GM12872 (cell line): ENCODE data around the gene GGN.

ENCODE experiments used
- CTCF ChIP-seq: IDR thresholded peaks from 3 replicates; pipeline ENCODE4 v1.5.1; 2011; ENCODE audit warnings: low read depth, mild to moderate bottlenecking, low read length, moderate library complexity; ENCODE audit not compliant: insufficient read depth

GGN gene

GRCh38 chr19:38395381-38396114, 7.7 kb upstream of the GGN start:
- no peak for TF ChIP-seq CTCF

GRCh38 chr19:38394488-38394887, 6.7 kb upstream of the GGN start:
- TF ChIP-seq CTCF, result no peak

- TF ChIP-seq CTCF, result no peak
These were observed 5.0 kb upstream of the GGN start for GRCh38 chr19:38392707-38393308.

GRCh38 chr19:38391911-38392464, 4.2 kb upstream of the GGN start:
- TF ChIP-seq CTCF, result no peak

GRCh38 chr19:38389957-38390924, 2.4 kb upstream of the GGN start:
- no peak for TF ChIP-seq CTCF

GRCh38 chr19:38389101-38389925, 1.5 kb upstream of the GGN start:
- TF ChIP-seq CTCF, result no peak
